ENCODE results near the gene USP6.

DNA sequence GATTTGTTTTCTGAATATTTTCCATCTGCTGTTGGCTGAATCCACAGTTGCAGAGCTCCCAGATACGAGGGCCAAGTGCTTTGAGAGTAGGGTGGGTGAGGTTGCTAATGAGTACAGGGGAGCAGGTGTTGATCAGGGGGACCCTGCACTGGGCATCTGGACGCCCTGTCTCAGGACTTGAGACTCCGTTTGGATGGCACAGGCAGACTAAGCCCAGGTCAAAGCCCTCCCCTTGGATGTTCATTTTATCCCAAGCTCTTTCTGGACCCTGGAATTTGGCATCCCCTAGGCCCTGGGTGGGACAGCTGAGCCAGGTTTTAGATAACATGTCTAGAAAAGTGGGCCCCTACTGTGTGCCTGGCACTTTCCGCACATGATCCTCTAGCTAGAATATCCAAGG lies 12.1 kb downstream of the USP6 start:
- TF ChIP-seq, protein P1, sequence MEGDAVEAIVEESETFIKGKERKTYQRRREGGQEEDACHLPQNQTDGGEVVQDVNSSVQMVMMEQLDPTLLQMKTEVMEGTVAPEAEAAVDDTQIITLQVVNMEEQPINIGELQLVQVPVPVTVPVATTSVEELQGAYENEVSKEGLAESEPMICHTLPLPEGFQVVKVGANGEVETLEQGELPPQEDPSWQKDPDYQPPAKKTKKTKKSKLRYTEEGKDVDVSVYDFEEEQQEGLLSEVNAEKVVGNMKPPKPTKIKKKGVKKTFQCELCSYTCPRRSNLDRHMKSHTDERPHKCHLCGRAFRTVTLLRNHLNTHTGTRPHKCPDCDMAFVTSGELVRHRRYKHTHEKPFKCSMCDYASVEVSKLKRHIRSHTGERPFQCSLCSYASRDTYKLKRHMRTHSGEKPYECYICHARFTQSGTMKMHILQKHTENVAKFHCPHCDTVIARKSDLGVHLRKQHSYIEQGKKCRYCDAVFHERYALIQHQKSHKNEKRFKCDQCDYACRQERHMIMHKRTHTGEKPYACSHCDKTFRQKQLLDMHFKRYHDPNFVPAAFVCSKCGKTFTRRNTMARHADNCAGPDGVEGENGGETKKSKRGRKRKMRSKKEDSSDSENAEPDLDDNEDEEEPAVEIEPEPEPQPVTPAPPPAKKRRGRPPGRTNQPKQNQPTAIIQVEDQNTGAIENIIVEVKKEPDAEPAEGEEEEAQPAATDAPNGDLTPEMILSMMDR (IDR thresholded peaks at IDR 0.05): no peak
- TF ChIP-seq EP300 (IDR thresholded peaks at IDR 0.05): no peak

All from upper lobe of left lung (tissue), 4 donors.